ENCODE results near the gene HOXB9.

HOXB9 gene

DNA sequence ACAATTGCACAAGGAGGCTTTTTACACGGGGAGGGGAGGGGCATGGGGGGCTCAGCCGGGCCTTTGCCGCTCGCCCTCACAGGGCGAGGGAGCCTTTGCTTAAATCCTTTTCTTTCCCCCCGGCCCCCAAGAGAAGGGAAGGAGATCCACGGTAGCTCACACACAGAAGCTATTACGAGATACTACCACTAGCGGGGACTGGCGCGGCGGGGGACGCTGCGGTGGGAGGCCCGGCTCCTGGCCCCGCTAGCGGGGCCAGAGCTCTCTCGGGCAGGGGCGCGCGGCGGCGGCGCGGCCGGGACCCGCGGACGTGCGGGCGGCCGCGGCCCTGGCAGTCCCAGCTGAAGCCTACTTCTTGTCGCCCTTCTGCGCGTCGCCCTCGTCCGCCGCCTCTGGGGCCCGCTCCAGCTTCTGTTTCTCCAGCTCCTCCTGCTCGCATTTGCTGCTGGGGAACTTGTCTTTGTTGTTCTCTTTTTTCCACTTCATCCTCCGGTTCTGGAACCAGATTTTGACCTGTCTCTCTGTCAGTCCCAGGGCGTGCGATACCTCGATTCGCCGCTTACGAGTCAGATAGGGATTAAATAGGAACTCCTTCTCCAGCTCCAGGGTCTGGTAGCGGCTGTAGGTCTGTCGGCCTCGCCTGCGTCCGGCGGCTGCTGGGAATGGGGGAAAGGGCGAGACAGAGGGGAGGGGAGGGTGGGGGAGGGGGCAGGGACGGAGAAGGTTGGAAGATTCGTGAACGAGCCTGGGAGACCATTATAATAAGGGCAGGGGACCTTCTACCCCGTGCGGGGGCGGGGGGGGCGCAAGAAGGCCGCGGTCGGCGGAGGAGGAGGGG is 13.1 kb downstream of the HOXB9 start:
- Histone ChIP-seq H3K9me3 (ENCODE audit: control insufficient read depth, insufficient read depth, low read length) (no peaks in the 10 kb centered on the region; the same call in 1 of the 2 replicates), H3K4me1 (ENCODE audit: insufficient read depth, low read length) (0 out of 2 replicates have a peak, but pooled peaks cover 1% of the 10 kb centered on the region), H3K9ac (ENCODE audit: low read depth, low read length) (no peak overlapping the region; the same call in 1 of the 2 replicates), H3K36me3 (ENCODE audit: insufficient read depth, low read length) (no peaks in the 10 kb centered on the region)

DNA sequence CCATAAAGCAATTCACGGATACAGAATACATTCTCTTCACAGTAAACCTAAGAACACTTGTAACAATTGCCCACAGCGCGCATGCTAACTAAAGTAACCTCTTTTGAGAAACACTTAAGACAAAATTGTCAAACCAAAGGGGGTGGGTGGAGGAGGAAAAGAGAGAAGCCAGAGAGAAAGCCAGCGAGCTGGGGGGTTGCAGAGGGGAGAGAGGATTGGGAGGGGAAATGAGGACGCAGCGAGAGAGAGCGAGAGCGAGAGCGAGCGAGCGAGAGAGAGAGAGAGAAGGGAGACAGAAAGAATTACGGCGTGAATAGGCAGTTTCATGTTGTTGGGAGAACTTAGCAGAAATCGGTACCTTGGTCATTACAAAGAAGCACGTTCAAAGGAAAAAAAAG is 13.7 kb downstream of the HOXB9 start:
- no peaks in the 10 kb centered on the region for H3K36me3 ChIP-seq (ENCODE audit: insufficient read depth, low read length)
- no peaks in the 10 kb centered on the region for H3K4me1 ChIP-seq (ENCODE audit: insufficient read depth, low read length)
- no peak overlapping the region for H3K9ac ChIP-seq (ENCODE audit: low read depth, low read length)
- no peaks in the 10 kb centered on the region; the same call in 1 of the 2 replicates for H3K9me3 ChIP-seq (ENCODE audit: control insufficient read depth, insufficient read depth, low read length)

DNA sequence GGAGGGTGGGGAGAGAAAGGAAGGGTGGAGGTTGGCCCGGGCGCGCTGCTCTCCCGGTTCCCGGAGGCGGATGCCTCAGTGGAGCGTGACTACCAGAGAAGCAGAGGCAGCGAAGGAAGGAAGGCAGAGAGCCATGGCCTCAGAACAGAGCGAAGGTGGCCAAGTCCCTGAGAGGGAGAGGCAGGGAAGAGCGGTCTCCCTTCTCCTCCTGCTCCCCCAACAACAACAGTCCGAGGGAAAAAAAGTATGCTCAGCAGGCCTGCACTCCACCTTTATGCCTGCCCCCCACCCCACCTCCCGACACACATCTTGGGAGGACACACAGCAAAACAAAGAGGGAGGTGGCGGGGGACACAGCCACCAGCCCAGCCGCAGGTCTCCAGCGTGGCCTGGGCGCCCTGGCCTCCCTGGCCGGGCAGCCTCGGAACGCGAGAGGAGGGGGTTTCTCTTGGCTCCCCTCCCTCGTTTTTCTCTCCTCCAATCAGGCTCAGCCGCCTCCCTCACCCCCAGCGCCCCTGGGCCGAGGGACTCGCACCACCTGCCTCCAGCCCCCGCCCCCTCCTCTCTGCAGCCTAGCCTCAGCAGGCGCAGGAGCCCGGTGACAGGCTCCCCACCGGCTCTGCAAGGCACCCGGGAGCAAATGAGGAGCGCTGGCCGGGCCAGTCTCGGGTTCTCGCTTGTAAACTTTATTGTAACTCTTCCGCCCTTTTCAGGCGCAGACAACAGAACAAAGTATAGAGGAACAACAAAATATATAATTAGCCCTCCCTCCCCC is 14.3 kb downstream of the HOXB9 start:
- Histone ChIP-seq H3K36me3 (ENCODE audit: insufficient read depth, low read length) (no peaks in the 10 kb centered on the region), H3K4me1 (ENCODE audit: insufficient read depth, low read length) (no peaks in the 10 kb centered on the region), H3K9ac (ENCODE audit: low read depth, low read length) (no peak overlapping the region), H3K9me3 (ENCODE audit: control insufficient read depth, insufficient read depth, low read length) (no peaks in the 10 kb centered on the region; the same call in 1 of the 2 replicates)

DNA sequence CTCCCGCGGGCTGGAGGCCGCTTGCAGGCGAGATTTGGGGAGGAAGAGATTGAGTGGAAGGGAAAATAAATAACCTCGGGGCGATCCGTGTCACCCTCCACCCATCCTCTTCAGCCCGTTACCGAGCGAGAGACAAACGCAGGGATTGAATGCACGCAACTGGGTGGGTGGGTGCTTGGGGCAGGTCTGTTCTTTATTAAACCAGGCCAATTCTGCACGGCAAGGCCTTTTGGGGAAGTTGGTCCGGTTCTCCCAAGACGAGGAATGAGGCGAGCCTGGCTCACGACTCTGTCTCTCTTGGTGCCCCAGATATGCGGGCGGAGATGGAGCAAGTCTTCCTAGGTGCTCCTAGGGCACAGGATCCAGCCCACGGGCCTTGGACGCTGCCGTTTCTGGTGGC is 14.9 kb downstream of the HOXB9 start:
- Histone ChIP-seq H3K9me3 (ENCODE audit: control insufficient read depth, insufficient read depth, low read length) (no peaks in the 10 kb centered on the region; the same call in 1 of the 2 replicates), H3K4me1 (ENCODE audit: insufficient read depth, low read length) (no peaks in the 10 kb centered on the region), H3K36me3 (ENCODE audit: insufficient read depth, low read length) (no peaks in the 10 kb centered on the region), H3K9ac (ENCODE audit: low read depth, low read length) (peak overlapping the region; percentile 48; the same call in 1 of the 2 replicates)

DNA sequence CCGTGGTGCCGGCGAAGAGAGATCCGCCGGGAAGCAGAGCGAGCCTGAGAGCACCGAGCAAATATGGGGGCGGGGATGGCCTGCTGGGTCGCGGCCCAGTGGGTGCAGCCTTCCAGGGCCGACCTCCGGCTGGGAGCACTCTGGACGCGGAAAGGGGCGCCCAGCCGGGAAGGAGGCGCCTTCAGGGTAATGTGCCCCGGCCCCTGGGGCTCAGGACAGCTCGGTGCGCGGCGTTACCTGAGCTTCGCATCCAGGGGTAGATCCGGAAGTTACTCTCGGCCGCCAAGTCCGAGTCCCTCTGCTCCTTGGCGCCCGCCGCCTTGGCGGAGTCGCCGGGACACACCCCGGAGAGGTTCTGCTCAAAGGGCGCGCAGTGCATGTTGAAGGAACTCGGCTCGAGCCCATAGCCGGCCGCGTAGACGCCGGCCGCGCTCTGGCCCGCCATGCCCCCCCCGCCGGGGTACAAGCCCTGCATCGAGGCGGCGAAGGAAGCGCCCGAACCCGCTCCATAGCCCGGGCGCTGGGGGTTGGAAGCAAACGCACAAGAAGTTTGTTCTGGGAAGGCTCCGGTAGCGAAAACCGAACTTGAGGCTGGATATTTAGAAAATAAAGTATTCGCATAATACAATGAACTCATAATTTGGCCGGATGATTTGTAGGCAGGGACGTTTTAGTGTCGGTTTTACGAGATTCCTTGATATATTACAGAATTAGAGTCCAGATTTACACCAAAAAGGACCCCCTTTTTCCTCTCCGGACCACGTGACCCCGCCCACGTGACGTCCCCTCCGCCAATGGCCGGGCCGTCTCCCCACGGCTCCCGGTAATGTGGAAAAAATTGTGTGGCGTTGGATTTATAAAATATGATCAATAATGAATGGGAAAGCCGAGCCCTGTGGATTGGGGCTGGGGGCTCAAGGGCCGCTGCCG is 15.6 kb downstream of the HOXB9 start, which contains the start of gene HOXB7:
Gene HOXB7 (minus strand): TSS at position 736 of the 930 bp plus-strand sequence. CDS start 99 bp downstream, at position 637.
- peak within 1 kb of the TSS; percentile 48; the same call in 1 of the 2 replicates for H3K9ac ChIP-seq (ENCODE audit: low read depth, low read length)
- H3K9me3 ChIP-seq (ENCODE audit: control insufficient read depth, insufficient read depth, low read length), result no peaks in the 10 kb centered on the region; the same call in 1 of the 2 replicates
- no peaks in the 10 kb centered on the region for H3K4me1 ChIP-seq (ENCODE audit: insufficient read depth, low read length)
- H3K36me3 ChIP-seq (ENCODE audit: insufficient read depth, low read length), result no peaks in the 10 kb centered on the region

DNA sequence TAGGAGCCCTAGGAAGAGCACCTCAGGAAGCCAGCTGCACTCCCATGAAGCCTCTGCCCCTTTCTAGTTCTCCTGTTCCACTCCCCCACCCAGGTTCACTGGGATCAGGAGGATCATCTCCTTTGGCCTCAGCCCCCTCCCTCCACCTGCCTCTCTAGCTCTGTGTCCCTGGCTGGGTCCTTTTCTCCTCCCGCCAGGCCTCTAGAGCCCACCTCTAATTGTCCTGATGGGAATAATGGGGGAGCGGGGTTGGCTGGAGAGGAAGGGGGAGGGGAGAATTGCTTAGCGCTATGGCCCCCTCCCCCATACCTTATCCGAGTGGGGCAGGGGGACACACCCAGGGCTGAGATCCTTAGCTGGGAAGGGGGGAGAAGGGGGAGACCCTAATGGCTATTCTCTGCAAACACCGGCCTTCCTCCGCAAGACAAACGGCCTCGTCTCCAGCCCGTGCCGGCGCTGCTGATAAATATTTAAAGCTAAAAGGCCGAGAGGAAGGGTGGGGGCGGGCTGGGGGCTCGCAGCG is 16.3 kb downstream of the HOXB9 start:
- H3K9me3 ChIP-seq (ENCODE audit: control insufficient read depth, insufficient read depth, low read length), result no peaks in the 10 kb centered on the region; the same call in 1 of the 2 replicates
- H3K36me3 ChIP-seq (ENCODE audit: insufficient read depth, low read length), result no peaks in the 10 kb centered on the region
- peak overlapping the region; percentile 48; the same call in 1 of the 2 replicates for H3K9ac ChIP-seq (ENCODE audit: low read depth, low read length)
- H3K4me1 ChIP-seq (ENCODE audit: insufficient read depth, low read length), result no peaks in the 10 kb centered on the region

DNA sequence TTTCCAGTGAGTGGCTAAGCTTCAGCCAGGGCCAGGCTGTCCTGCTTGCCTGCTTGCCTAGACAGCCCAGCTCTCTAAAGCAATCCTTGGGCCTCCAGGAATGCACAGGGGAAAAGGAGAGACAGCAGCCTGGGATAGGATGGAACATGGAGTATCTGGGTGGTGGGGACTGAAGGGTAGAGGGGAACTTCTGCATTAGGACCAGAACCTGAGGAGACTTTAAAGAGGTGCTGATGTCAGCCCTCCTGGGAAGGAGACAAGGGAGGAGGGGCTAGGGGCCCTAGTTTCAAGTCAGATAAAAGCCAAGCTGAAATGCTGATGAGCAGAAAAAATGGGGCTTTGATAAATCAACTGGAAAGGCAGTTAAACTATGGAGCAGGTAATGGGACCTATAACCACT is 17.1 kb downstream of the HOXB9 start:
- no peaks in the 10 kb centered on the region for H3K4me1 ChIP-seq (ENCODE audit: insufficient read depth, low read length)
- no peaks in the 10 kb centered on the region; the same call in 1 of the 2 replicates for H3K9me3 ChIP-seq (ENCODE audit: control insufficient read depth, insufficient read depth, low read length)
- H3K36me3 ChIP-seq (ENCODE audit: insufficient read depth, low read length), result no peaks in the 10 kb centered on the region
- H3K9ac ChIP-seq (ENCODE audit: low read depth, low read length), result no peak overlapping the region

DNA sequence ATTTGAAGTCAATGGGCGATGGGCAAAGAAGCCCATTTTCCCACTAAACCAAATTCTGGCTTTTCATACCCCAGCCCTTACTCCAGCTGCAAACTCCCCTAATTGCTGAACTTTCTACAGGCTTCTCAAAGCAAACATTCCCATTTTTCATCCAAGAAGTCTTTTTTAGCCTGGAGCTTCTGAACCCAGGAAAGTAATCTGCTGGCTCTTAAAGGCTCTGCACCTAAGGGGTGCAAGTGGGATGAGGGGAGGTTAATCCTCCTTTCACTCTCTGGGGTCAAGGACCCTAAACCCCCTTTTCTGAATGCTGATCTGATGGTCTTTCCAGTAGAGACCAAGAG is 17.7 kb downstream of the HOXB9 start:
- no peak overlapping the region for H3K9ac ChIP-seq (ENCODE audit: low read depth, low read length)
- H3K9me3 ChIP-seq (ENCODE audit: control insufficient read depth, insufficient read depth, low read length), result no peaks in the 10 kb centered on the region; the same call in 1 of the 2 replicates
- H3K36me3 ChIP-seq (ENCODE audit: insufficient read depth, low read length), result no peaks in the 10 kb centered on the region
- H3K4me1 ChIP-seq (ENCODE audit: insufficient read depth, low read length), result no peaks in the 10 kb centered on the region

DNA sequence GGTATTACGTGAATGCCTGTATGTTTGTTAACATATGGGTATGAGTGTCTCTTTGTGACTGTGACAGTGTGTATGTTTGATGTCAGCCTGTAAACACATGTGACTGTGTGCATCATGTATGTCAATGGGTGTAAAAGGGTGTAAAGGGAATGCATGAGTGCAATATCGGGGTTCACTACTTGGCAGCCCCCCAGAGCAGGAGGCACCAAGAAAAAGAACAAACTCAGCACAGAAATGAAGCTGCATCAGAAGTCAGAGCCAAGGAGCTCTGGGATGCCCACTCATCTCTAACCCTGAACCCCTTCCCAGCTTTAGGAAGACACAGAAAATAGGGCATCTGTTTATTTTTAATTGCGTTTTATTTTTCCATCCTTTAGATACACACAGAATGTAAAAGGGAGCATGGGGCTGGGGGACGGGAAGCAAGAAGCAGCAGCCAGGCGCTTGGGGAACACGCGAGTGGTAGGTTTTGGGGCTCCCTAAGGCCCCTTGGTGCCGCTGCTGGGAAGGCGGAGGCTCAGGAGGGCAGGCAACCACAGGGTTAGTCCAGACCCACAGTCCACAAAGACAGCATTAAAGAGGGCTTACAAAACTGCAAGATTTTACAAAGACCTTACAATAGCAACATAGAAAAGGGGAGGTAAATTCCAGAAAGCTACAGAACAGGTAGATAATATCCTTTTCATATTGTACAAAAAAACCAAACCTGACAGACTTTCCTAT is 19.1 kb downstream of the HOXB9 start:
- no peaks in the 10 kb centered on the region; the same call in 1 of the 2 replicates for H3K9me3 ChIP-seq (ENCODE audit: control insufficient read depth, insufficient read depth, low read length)
- no peaks in the 10 kb centered on the region for H3K36me3 ChIP-seq (ENCODE audit: insufficient read depth, low read length)
- H3K4me1 ChIP-seq (ENCODE audit: insufficient read depth, low read length), result no peaks in the 10 kb centered on the region
- H3K9ac ChIP-seq (ENCODE audit: low read depth, low read length), result no peak overlapping the region

DNA sequence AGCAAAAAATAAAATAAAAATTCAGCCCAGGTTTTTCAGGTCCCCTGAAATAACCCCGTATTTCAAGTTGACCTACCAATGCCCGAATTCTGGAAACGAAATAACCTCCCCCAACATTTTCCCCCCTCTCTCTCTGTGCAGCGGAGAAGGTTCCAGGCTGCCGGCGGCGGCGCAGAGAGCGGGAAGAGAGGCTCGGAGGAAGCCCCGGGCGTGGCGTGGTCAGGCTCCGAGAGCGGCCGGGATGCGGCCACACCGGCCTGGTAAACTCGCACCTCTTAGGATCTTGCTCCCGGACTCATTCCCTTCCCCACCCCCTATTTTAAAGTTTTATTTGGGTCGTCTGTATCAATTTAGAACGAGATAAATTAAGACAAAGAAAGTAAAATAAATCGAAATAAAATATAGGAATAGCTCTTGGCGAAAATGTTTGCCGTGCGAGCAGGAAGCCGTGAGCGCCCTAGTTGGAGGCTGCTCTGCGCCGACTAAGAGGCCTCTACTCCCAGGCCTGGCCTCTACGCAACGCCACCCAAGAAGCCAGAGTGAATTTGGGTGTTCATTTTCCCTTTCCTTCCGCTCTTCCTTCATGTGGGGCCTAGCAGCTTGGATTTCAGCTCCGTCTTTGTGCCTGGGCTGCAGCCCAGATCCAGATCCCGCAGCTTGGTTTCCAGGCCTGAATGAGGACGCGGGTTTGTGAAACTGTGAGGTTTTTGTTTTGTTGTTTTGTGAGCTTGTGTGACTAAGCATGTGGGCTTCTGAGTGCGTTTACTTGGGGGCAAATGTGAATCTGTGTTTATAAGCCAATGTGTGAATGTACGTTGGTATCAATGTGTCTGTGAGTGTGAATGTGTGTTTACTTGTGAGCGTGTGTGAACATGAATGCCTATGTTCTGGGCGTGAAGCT is 19.9 kb downstream of the HOXB9 start:
- Histone ChIP-seq H3K4me1 (ENCODE audit: insufficient read depth, low read length) (no peaks in the 10 kb centered on the region), H3K36me3 (ENCODE audit: insufficient read depth, low read length) (no peaks in the 10 kb centered on the region), H3K9ac (ENCODE audit: low read depth, low read length) (no peak overlapping the region), H3K9me3 (ENCODE audit: control insufficient read depth, insufficient read depth, low read length) (no peaks in the 10 kb centered on the region; the same call in 1 of the 2 replicates)

DNA sequence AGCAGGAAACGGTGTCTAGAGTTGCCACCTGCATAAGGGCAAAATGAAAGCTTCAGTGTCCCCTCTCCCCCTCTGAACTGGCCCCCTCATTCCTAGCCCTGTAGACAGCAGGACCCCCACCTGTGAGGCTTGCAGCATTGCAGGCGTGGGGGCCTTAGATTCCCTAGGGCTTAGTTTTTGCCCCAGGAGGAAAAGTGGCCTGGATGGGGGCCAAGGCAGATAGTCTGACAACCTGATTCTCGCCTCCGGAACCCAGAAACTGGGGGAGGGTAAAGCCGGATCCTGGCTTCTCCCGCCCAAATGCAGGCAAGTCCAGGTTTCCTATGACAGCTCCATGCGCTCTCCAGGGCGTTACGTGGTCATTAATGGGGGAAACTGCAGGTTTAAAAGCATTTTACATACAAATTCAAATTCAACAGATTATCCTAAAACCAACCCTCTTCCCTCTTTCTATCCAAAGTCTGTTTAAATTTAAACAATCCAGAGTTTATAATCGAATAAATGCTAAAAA is 20.7 kb downstream of the HOXB9 start:
- Histone ChIP-seq H3K4me1 (ENCODE audit: insufficient read depth, low read length) (no peaks in the 10 kb centered on the region), H3K9ac (ENCODE audit: low read depth, low read length) (no peak overlapping the region), H3K36me3 (ENCODE audit: insufficient read depth, low read length) (no peaks in the 10 kb centered on the region), H3K9me3 (ENCODE audit: control insufficient read depth, insufficient read depth, low read length) (no peaks in the 10 kb centered on the region; the same call in 1 of the 2 replicates)

DNA sequence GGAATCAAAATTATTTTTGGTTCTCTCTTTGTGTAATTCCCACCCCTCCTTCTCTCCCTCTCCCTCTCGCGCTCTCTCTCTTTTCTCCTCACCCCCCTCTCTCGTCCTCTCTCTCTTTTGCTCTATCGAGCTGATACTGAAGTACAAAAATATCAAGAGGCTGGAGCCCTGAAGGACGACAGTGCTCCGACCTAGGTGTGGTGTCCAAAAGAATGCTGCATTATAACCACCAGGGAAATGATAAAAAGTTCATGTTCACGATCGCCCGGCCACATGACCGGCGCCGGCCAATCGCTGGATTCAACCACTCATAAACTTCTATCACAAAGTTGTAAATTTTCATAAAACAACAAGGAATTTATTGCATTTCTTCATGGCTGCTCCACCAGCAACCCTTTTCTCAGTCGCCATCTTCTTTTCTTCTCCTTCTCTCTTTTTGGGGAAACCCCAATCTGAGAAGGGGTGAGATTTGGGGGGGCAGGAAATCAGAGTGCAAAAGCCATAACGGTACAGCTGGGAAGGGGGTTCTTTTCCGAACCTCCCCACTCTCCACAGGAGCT is 21.3 kb downstream of the HOXB9 start, which contains the start of gene HOXB6:
Gene HOXB6 (minus strand): TSS at position 217 of the 560 bp plus-strand sequence. CDS start 6,836 bp downstream, outside the sequence.
- Histone ChIP-seq H3K9ac (ENCODE audit: low read depth, low read length) (no peak within 1 kb of the TSS), H3K9me3 (ENCODE audit: control insufficient read depth, insufficient read depth, low read length) (no peaks in the 10 kb centered on the region; the same call in 1 of the 2 replicates), H3K36me3 (ENCODE audit: insufficient read depth, low read length) (no peaks in the 10 kb centered on the region), H3K4me1 (ENCODE audit: insufficient read depth, low read length) (no peaks in the 10 kb centered on the region)
